HepG2 (cell line): ENCODE results near the gene TENT4B. TPM values are rescaled to one million over a fixed set of nuclear protein-coding genes. Genes with fewer than 3 reads are reported as not detected.

Source experiments
- ARNT2 ChIP-seq: sonication (generic); formaldehyde crosslinking; IDR thresholded peaks from 2 replicates; pipeline ENCODE4 v1.8.0; 2022; ENCODE audit warnings: mild to moderate bottlenecking, low read depth, missing genetic modification reagents, moderate library complexity
- FOXA3 ChIP-seq: IDR thresholded peaks from 2 replicates; pipeline ENCODE4 v1.6.1; 2016; ENCODE audit warnings: missing genetic modification reagents, missing compliant biosample characterization
- FOXP1 ChIP-seq, 2 experiments: fragments of 450-650 bp in 1 of 2; IDR thresholded peaks; 2 replicates each; pipeline ENCODE4 v1.6.1; 2017 to 2018; ENCODE audit warnings: antibody characterized with exemption in 1 of 2
- GZF1 ChIP-seq: sonication (generic); formaldehyde crosslinking; IDR thresholded peaks from 2 replicates; pipeline ENCODE4 v1.5.1; 2020; ENCODE audit warnings: mild to moderate bottlenecking, missing genetic modification reagents
- MEF2D ChIP-seq: sonication (generic); formaldehyde crosslinking; IDR thresholded peaks from 2 replicates; pipeline ENCODE4 v1.5.1; 2020; ENCODE audit warnings: mild to moderate bottlenecking, missing genetic modification reagents
- MIXL1 ChIP-seq: IDR thresholded peaks from 2 replicates; pipeline ENCODE4 v1.6.1; 2016
- NAIF1 ChIP-seq: sonication (generic); formaldehyde crosslinking; IDR thresholded peaks from 2 replicates; pipeline ENCODE4 v1.5.0; 2020; ENCODE audit warnings: mild to moderate bottlenecking, missing genetic modification reagents, borderline replicate concordance
- NFKBIZ ChIP-seq: IDR thresholded peaks from 2 replicates; pipeline ENCODE4 v1.6.1; 2018; ENCODE audit warnings: missing genetic modification reagents, missing compliant biosample characterization
- RARA ChIP-seq: IDR thresholded peaks from 2 replicates; pipeline ENCODE4 v1.6.1; 2016; ENCODE audit warnings: missing genetic modification reagents, missing compliant biosample characterization
- SOX13 ChIP-seq, 3 experiments: fragments of 450-650 bp in 1 of 3; sonication (generic) in 1 of 3; formaldehyde crosslinking in 1 of 3; IDR thresholded peaks in 2 of 3; conservative IDR thresholded peaks in 1 of 3; 2 replicates each; pipeline versions ENCODE4 v1.5.0 to v1.6.1; 2016 to 2020; ENCODE audit warnings: antibody characterized with exemption in 1 of 3, mild to moderate bottlenecking in 1 of 3, missing compliant biosample characterization in 1 of 3, missing genetic modification reagents in 1 of 3, moderate library complexity in 1 of 3
- TEAD3 ChIP-seq: optimal IDR thresholded peaks from 2 replicates; pipeline ENCODE3; 2016; ENCODE audit warnings: borderline replicate concordance
- THAP7 ChIP-seq: sonication (generic); formaldehyde crosslinking; IDR thresholded peaks from 2 replicates; pipeline ENCODE4 v1.8.1; 2023; ENCODE audit warnings: mild to moderate bottlenecking, missing genetic modification reagents
- ZBTB33 ChIP-seq: sonication (generic); formaldehyde crosslinking; IDR thresholded peaks from 2 replicates; pipeline ENCODE4 v1.4.0; 2020; ENCODE audit warnings: missing genetic modification reagents
- ZKSCAN5 ChIP-seq: sonication (generic); formaldehyde crosslinking; IDR thresholded peaks from 2 replicates; pipeline ENCODE4 v1.5.1; 2020; ENCODE audit warnings: mild to moderate bottlenecking, missing genetic modification reagents
- ZNF343 ChIP-seq: sonication (generic); formaldehyde crosslinking; IDR thresholded peaks from 2 replicates; pipeline ENCODE4 v1.4.0; 2020; ENCODE audit warnings: mild to moderate bottlenecking, missing genetic modification reagents
- ZNF605 ChIP-seq: sonication (generic); formaldehyde crosslinking; IDR thresholded peaks from 2 replicates; pipeline ENCODE4 v1.8.0; 2022; ENCODE audit warnings: mild to moderate bottlenecking, missing genetic modification reagents
- ZNF766 ChIP-seq: sonication (generic); formaldehyde crosslinking; IDR thresholded peaks from 2 replicates; pipeline ENCODE4 v1.5.0; 2020; ENCODE audit warnings: missing genetic modification reagents, borderline replicate concordance
- polyA plus RNA-seq, 8 experiments: library from polyadenylated mRNA; depleted of rRNA in 3 of 8; stranded (reverse) in 7 of 8; unstranded in 1 of 8; fragments of >200 nt; fragmentation: Illumina TruSeq in 4 of 8; extraction: Trizol in 4 of 8; gene quantifications; 2 replicates each; pipeline versions ENCODE4 v1.2.1 to v1.2.3, GENCODE V29; 2011 to 2016; ENCODE audit warnings: low read depth in 4 of 8, missing spikeins in 1 of 8, mixed read lengths in 1 of 8; ENCODE audit not compliant: insufficient read depth in 1 of 8
- total RNA-seq, 5 experiments: library from RNA; depleted of rRNA; stranded (reverse); fragments of >200 nt; fragmentation: Illumina TruSeq; extraction: Trizol; gene quantifications; 2 replicates each; pipeline ENCODE4 v1.2.3, GENCODE V29; 2016; ENCODE audit warnings: low read depth in 1 of 5
- TF ChIP-seq, protein P1 (sequence below): IDR thresholded peaks from 2 replicates; pipeline ENCODE4 v1.6.1; 2016; ENCODE audit warnings: low read depth, borderline replicate concordance
- TF ChIP-seq, protein P2 (sequence below): sonication (generic); IDR thresholded peaks from 2 replicates; pipeline ENCODE4 v1.6.1; 2016; ENCODE audit warnings: low read depth, borderline replicate concordance

TENT4B gene
- total and polyA plus RNA-seq, 2 of the 13 experiments (the other 11 are each of a cell fraction or from before 2014, with no cell fraction given) = 15.0 to 32.8 TPM

DNA sequence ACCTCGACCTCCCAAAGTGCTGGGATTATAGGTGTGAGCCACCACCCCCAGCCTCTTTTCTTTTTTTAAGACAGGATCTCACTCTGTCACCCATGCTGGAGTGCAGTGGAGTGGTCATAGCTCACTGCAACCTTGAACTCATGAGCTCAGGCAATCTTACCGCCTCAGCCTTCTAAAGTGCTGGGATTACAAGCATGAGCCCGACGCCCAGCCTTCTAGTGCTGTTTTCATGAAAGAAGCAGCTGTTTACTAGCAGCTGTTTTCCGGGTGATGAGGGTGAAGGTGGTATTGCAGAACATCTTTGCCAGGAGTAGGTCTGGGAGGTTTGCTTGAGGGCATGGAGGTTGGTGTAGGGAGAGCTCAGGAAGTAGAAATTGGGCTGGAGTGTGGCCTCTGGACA, 115.2 kb downstream of the TENT4B start (continued):
- no peak for TF ChIP-seq ZKSCAN5 (CRISPR knock-in tag)
- no peak for TF ChIP-seq ZNF343
- peak; percentile 19 for TF ChIP-seq TEAD3 (CRISPR knock-in tag)
- TF ChIP-seq MIXL1 (CRISPR knock-in tag) = 0 out of 2 replicates have a peak, but pooled peaks have one; percentile 12
- TF ChIP-seq, protein P1, sequence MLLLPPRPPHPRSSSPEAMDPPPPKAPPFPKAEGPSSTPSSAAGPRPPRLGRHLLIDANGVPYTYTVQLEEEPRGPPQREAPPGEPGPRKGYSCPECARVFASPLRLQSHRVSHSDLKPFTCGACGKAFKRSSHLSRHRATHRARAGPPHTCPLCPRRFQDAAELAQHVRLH (CRISPR knock-in tag) = no peak
- TF ChIP-seq ZBTB33 = peak; percentile 85
- no peak for TF ChIP-seq THAP7 (CRISPR knock-in tag)
- TF ChIP-seq RARA = peak; percentile 54; the same call in 1 of the 2 replicates
- no peak for TF ChIP-seq NAIF1 (CRISPR knock-in tag)
- TF ChIP-seq SOX13 (IDR thresholded peaks at IDR 0.05) = no peak
- TF ChIP-seq SOX13 (CRISPR knock-in tag; conservative IDR thresholded peaks at IDR 0.05 in 1 of 2, IDR thresholded peaks at IDR 0.05 in 1 of 2) = no peak
- no peak for TF ChIP-seq NFKBIZ (CRISPR knock-in tag)
- peak; percentile 31; the same call in 1 of the 2 replicates for TF ChIP-seq ZNF605
- no peak for TF ChIP-seq FOXP1 (IDR thresholded peaks at IDR 0.05)
- peak; percentile 46; the same call in 1 of the 2 replicates for TF ChIP-seq FOXP1 (CRISPR knock-in tag; IDR thresholded peaks at IDR 0.05)
- no peak for TF ChIP-seq GZF1 (CRISPR knock-in tag)
- no peak for TF ChIP-seq MEF2D
- no peak for TF ChIP-seq ZNF766 (CRISPR knock-in tag)
- no peak for TF ChIP-seq ARNT2 (CRISPR knock-in tag)
- 0 out of 2 replicates have a peak, but pooled peaks have one; percentile 9 for TF ChIP-seq FOXA3 (CRISPR knock-in tag)
- TF ChIP-seq, protein P2, sequence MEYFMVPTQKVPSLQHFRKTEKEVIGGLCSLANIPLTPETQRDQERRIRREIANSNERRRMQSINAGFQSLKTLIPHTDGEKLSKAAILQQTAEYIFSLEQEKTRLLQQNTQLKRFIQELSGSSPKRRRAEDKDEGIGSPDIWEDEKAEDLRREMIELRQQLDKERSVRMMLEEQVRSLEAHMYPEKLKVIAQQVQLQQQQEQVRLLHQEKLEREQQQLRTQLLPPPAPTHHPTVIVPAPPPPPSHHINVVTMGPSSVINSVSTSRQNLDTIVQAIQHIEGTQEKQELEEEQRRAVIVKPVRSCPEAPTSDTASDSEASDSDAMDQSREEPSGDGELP = peak; percentile 56; the same call in 1 of the 2 replicates
